Neural cell (in vitro differentiated cells): Measurements from ENCODE around the gene ATF7IP2. TPM values are rescaled to one million over a fixed set of nuclear protein-coding genes. Genes with fewer than 3 reads are reported as not detected.
"Not testable (repeated sequence)": the region's sequence is repeated elsewhere in the genome, so short reads cannot be mapped to it uniquely, and the experiment has no call there.

Source experiments
- H2AFZ ChIP-seq: fragments of 200-600, 300-800 bp; sonication (generic), shearing (Covaris generic); 2 replicates; pipeline ENCODE4 v1.6.0; 2014; ENCODE audit warnings: low read depth, mild to moderate bottlenecking, antibody characterized with exemption, low read length, moderate library complexity
- H3F3A ChIP-seq: fragments of 200-600 bp; shearing (Covaris generic); 2 replicates; pipeline ENCODE4 v1.6.1; 2016; ENCODE audit warnings: mild to moderate bottlenecking, moderate library complexity, mixed read lengths, antibody characterized with exemption, low read length; ENCODE audit not compliant: insufficient read depth, poor library complexity, severe bottlenecking
- H3K27ac ChIP-seq: fragments of 200-600, 300-800 bp; sonication (generic), shearing (Covaris generic); 2 replicates; pipeline ENCODE4 v1.5.1; 2014; ENCODE audit warnings: mild to moderate bottlenecking, low read length, moderate library complexity
- H3K27me3 ChIP-seq: fragments of 300-800, 200-600 bp; sonication (generic), shearing (Covaris generic); 2 replicates; pipeline ENCODE4 v1.6.0; 2014; ENCODE audit warnings: mild to moderate bottlenecking, low read depth, low read length, moderate library complexity; ENCODE audit not compliant: insufficient read depth
- H3K36me3 ChIP-seq: fragments of 300-800, 200-600 bp; sonication (generic), shearing (Covaris generic); 2 replicates; pipeline ENCODE4 v1.5.1; 2014; ENCODE audit warnings: mild to moderate bottlenecking, antibody characterized with exemption, low read length, moderate library complexity; ENCODE audit not compliant: insufficient read depth
- H3K4me2 ChIP-seq: fragments of 300-800, 200-600 bp; sonication (generic), shearing (Covaris generic); 2 replicates; pipeline ENCODE4 v1.6.0; 2014; ENCODE audit warnings: mild to moderate bottlenecking, low read length
- H3K4me3 ChIP-seq: fragments of 300-800, 200-600 bp; sonication (generic), shearing (Covaris generic); 2 replicates; pipeline ENCODE4 v1.5.1; 2014; ENCODE audit warnings: mild to moderate bottlenecking, low read length, moderate library complexity
- H3K79me2 ChIP-seq: fragments of 200-600 bp; shearing (Covaris generic); replicated peaks from 2 replicates; pipeline ENCODE4 v1.6.0; 2014; ENCODE audit warnings: mild to moderate bottlenecking, low read length, moderate library complexity; ENCODE audit not compliant: insufficient read depth
- H3K9ac ChIP-seq: fragments of 300-800, 200-600 bp; sonication (generic), shearing (Covaris generic); 2 replicates; pipeline ENCODE4 v1.6.1; 2016; ENCODE audit warnings: mild to moderate bottlenecking, low read length, mixed read lengths
- H3K9me2 ChIP-seq: fragments of 200-600 bp; shearing (Covaris generic); 2 replicates; pipeline ENCODE4 v1.6.1; 2016; ENCODE audit warnings: mild to moderate bottlenecking, low read length, mixed read lengths; ENCODE audit not compliant: insufficient read depth
- H3K9me3 ChIP-seq: fragments of 200-600, 300-800 bp; sonication (generic), shearing (Covaris generic); 2 replicates; pipeline ENCODE4 v1.6.1; 2016; ENCODE audit warnings: mild to moderate bottlenecking, mixed run types, low read length, moderate library complexity, mixed read lengths
- H4K20me1 ChIP-seq: fragments of 200-600 bp; shearing (Covaris generic); 2 replicates; pipeline ENCODE4 v1.6.1; 2016; ENCODE audit warnings: mild to moderate bottlenecking, mixed run types; ENCODE audit not compliant: insufficient read depth
- EP300 ChIP-seq: fragments of 450-650 bp; conservative IDR thresholded peaks from 2 replicates; pipeline ENCODE4 v1.6.1; 2014; ENCODE audit warnings: antibody characterized with exemption, mild to moderate bottlenecking, moderate library complexity; ENCODE audit not compliant: poor library complexity, severe bottlenecking
- EZH2 ChIP-seq: fragments of 200-600, 300-800 bp; shearing (Covaris generic), sonication (generic); IDR thresholded peaks from 2 replicates; pipeline ENCODE4 v1.6.1; 2014; ENCODE audit warnings: antibody characterized with exemption, low read length, borderline replicate concordance, mild to moderate bottlenecking; ENCODE audit not compliant: insufficient read depth, poor library complexity, severe bottlenecking
- MXI1 ChIP-seq: fragments of 450-650 bp; conservative IDR thresholded peaks from 2 replicates; pipeline ENCODE4 v1.6.1; 2014; ENCODE audit warnings: antibody characterized with exemption, mild to moderate bottlenecking; ENCODE audit not compliant: poor library complexity, severe bottlenecking
- POLR2AphosphoS5 ChIP-seq: IDR thresholded peaks from 2 replicates; pipeline ENCODE4 v1.6.1; 2012
- RAD21 ChIP-seq: fragments of 450-650 bp; conservative IDR thresholded peaks from 2 replicates; pipeline ENCODE4 v1.6.1; 2014; ENCODE audit warnings: antibody characterized with exemption, mild to moderate bottlenecking, moderate library complexity
- SMC3 ChIP-seq: fragments of 450-650 bp; conservative IDR thresholded peaks from 2 replicates; pipeline ENCODE4 v1.6.1; 2014; ENCODE audit warnings: antibody characterized with exemption, mild to moderate bottlenecking, moderate library complexity; ENCODE audit not compliant: poor library complexity
- TAF1 ChIP-seq: IDR thresholded peaks from 2 replicates; pipeline ENCODE4 v1.6.1; 2012; ENCODE audit warnings: low read depth
- polyA plus RNA-seq: library from polyadenylated mRNA; depleted of rRNA; stranded (reverse); fragments of >200 nt; gene quantifications from 2 replicates; pipeline ENCODE4 v1.2.3, GENCODE V29; 2014
- TF ChIP-seq, protein P1 (sequence below): fragments of 450-650 bp; IDR thresholded peaks from 2 replicates; pipeline ENCODE4 v1.5.1; 2014; ENCODE audit warnings: antibody characterized with exemption, mild to moderate bottlenecking, moderate library complexity; ENCODE audit not compliant: poor library complexity, severe bottlenecking
- TF ChIP-seq, protein P2 (sequence below): IDR thresholded peaks from 2 replicates; pipeline ENCODE4 v1.6.1; 2012; ENCODE audit warnings: borderline replicate concordance

ATF7IP2 gene
- polyA plus RNA-seq, 1 donor from 2014 or later = 20.9 TPM

DNA sequence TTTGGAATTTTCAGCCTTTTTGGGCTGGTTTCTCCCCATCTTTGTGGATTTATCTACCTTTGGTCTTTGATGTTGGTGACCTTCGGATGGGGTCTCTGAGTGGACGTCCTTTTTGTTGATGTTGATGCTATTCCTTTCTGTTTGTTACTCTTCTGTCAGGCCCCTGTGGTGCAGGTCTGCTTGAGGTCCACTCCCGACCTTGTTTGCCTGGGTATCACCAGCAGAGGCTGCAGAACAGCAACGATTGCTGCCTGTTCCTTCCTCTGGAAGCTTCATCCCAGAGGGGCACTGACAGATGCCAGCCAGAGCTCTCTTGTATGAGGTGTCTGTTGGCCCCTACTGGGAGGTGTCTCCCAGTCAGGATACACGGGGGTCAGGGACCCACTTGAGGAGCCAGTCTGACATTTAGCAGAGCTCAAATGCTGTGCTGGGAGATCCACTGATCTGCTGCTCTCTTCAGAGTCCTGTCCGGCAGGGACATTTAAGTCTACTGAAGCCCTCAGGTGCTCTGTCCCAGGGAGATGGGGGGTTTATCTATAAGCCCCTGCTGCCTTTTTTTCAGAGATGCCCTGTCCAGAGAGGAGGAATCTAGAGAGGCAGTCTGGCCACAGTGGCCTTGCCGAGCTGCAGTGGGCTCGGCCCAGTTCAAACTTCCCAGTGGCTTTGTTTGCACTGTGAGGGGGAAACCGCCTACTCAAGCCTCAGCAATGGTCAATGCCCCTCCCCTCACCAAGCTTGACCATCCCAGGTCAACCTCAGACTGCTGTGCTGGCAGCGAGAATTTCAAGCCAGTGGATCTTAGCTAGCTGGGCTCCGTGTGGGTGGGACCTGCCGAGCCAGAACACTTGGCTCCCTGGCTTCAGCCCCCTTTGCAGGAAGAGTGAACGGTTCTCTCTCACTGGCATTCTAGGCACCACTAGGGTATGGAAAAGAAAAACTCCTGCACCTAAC lies 66.6 kb downstream of the ATF7IP2 start:
- not testable (repeated sequence) for H3F3A ChIP-seq, H3K79me2 ChIP-seq, H3K36me3 ChIP-seq, H3K4me3 ChIP-seq, H3K27me3 ChIP-seq, H3K27ac ChIP-seq, H3K9me2 ChIP-seq, H3K4me2 ChIP-seq, H3K9me3 ChIP-seq, H4K20me1 ChIP-seq, H2AFZ ChIP-seq, H3K9ac ChIP-seq

DNA sequence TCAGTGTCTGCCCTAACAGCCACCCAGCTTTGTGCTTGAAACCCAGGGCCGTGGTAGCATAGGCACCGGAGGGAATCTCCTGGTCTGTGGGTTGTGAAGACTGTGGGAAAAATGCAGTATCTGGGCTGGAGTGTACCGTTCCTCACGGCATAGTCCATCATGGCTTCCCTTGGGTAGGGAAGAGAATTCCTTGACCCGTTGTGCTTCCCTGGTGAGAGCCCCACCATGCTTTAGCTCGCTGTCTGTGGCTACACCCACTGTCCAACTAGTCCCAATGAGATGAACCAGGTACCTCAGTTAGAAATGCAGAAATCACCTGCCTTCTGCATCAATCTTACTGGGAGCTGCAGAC lies 67.3 kb downstream of the ATF7IP2 start:
- Histone ChIP-seq H3K4me3 (no peak overlapping the region), H3K27me3 (no peaks in the 10 kb centered on the region), H3K27ac (no peak overlapping the region), H3K9ac (no peak overlapping the region), H3K4me2 (no peak overlapping the region), H3K79me2 (no peaks in the 10 kb centered on the region), H3K36me3 (no peaks in the 10 kb centered on the region), H4K20me1 (no peaks in the 10 kb centered on the region), H3F3A (no peaks in the 10 kb centered on the region), H3K9me3 (no peaks in the 10 kb centered on the region), H3K9me2 (no peaks in the 10 kb centered on the region), H2AFZ (no peak overlapping the region)
- no peak for TF ChIP-seq MXI1
- no peak for TF ChIP-seq SMC3

DNA sequence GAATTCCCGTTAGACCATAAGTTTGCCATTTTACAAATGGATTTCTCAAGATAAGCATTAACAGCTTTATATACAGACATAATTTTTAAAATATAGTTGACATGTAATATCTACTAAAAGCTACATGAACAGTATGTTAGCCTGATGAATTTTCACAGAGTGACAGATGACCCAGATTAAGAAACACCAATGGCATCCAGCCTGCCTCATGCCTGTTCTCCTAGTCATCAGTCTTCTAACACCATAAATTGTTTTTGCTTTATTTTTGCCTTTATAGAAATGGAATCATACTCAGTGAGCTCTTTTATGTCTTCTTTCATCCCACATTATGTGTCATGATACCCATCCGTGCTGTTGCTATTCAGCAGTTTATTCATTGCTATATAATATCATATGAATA lies 80.0 kb downstream of the ATF7IP2 start:
- Histone ChIP-seq H3F3A (no peaks in the 10 kb centered on the region), H3K9me3 (no peaks in the 10 kb centered on the region), H3K9ac (no peak overlapping the region), H3K27me3 (no peaks in the 10 kb centered on the region), H4K20me1 (no peaks in the 10 kb centered on the region), H3K4me2 (no peak overlapping the region), H3K9me2 (no peaks in the 10 kb centered on the region), H2AFZ (no peak overlapping the region), H3K4me3 (no peak overlapping the region), H3K27ac (no peak overlapping the region), H3K79me2 (no peaks in the 10 kb centered on the region), H3K36me3 (no peaks in the 10 kb centered on the region)
- TF ChIP-seq, protein P1, sequence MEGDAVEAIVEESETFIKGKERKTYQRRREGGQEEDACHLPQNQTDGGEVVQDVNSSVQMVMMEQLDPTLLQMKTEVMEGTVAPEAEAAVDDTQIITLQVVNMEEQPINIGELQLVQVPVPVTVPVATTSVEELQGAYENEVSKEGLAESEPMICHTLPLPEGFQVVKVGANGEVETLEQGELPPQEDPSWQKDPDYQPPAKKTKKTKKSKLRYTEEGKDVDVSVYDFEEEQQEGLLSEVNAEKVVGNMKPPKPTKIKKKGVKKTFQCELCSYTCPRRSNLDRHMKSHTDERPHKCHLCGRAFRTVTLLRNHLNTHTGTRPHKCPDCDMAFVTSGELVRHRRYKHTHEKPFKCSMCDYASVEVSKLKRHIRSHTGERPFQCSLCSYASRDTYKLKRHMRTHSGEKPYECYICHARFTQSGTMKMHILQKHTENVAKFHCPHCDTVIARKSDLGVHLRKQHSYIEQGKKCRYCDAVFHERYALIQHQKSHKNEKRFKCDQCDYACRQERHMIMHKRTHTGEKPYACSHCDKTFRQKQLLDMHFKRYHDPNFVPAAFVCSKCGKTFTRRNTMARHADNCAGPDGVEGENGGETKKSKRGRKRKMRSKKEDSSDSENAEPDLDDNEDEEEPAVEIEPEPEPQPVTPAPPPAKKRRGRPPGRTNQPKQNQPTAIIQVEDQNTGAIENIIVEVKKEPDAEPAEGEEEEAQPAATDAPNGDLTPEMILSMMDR = no peak
- TF ChIP-seq MXI1 (no peak), SMC3 (no peak), TAF1 (no peak), RAD21 (no peak), EZH2 (no peak), EP300 (no peak), POLR2AphosphoS5 (no peak)
- TF ChIP-seq, protein P2, sequence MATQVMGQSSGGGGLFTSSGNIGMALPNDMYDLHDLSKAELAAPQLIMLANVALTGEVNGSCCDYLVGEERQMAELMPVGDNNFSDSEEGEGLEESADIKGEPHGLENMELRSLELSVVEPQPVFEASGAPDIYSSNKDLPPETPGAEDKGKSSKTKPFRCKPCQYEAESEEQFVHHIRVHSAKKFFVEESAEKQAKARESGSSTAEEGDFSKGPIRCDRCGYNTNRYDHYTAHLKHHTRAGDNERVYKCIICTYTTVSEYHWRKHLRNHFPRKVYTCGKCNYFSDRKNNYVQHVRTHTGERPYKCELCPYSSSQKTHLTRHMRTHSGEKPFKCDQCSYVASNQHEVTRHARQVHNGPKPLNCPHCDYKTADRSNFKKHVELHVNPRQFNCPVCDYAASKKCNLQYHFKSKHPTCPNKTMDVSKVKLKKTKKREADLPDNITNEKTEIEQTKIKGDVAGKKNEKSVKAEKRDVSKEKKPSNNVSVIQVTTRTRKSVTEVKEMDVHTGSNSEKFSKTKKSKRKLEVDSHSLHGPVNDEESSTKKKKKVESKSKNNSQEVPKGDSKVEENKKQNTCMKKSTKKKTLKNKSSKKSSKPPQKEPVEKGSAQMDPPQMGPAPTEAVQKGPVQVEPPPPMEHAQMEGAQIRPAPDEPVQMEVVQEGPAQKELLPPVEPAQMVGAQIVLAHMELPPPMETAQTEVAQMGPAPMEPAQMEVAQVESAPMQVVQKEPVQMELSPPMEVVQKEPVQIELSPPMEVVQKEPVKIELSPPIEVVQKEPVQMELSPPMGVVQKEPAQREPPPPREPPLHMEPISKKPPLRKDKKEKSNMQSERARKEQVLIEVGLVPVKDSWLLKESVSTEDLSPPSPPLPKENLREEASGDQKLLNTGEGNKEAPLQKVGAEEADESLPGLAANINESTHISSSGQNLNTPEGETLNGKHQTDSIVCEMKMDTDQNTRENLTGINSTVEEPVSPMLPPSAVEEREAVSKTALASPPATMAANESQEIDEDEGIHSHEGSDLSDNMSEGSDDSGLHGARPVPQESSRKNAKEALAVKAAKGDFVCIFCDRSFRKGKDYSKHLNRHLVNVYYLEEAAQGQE = no peak
